ENCODE data around the gene DTX1.
"Not testable (repeated sequence)": the region's sequence is repeated elsewhere in the genome, so short reads cannot be mapped to it uniquely, and the experiment has no call there.

Gene DTX1

GRCh38 chr12:113115455-113116126 is 59.1 kb downstream of the DTX1 start:
- no peak for FAIRE-seq

- no peak for FAIRE-seq
Observed at GRCh38 chr12:113116875-113117274, 60.3 kb downstream of the DTX1 start.

- FAIRE-seq: not testable (repeated sequence)
Observed at GRCh38 chr12:113117684-113118083, 61.2 kb downstream of the DTX1 start.

GRCh38 chr12:113118142-113118541 is 61.6 kb downstream of the DTX1 start:
- no peak for FAIRE-seq

- no peak for FAIRE-seq
Observed at GRCh38 chr12:113119980-113120669, 63.6 kb downstream of the DTX1 start.

GRCh38 chr12:113120670-113121370 is 64.3 kb downstream of the DTX1 start:
- FAIRE-seq: no peak

GRCh38 chr12:113127791-113128199 is 71.3 kb downstream of the DTX1 start:
- no peak for FAIRE-seq

- FAIRE-seq: no peak
Observed at GRCh38 chr12:113128802-113129663, 72.5 kb downstream of the DTX1 start.

GRCh38 chr12:113129664-113130456 is 73.3 kb downstream of the DTX1 start:
- FAIRE-seq: no peak

GRCh38 chr12:113130457-113131135 is 74.1 kb downstream of the DTX1 start:
- no peak for FAIRE-seq

GRCh38 chr12:113131556-113131955 is 75.0 kb downstream of the DTX1 start:
- FAIRE-seq: no peak

GRCh38 chr12:113133036-113133435 is 76.5 kb downstream of the DTX1 start:
- no peak for FAIRE-seq

GRCh38 chr12:113133666-113134065 is 77.1 kb downstream of the DTX1 start:
- no peak for FAIRE-seq

GRCh38 chr12:113134071-113134470 is 77.5 kb downstream of the DTX1 start:
- no peak for FAIRE-seq

- FAIRE-seq: no peak
Observed at GRCh38 chr12:113134521-113134951, 78.0 kb downstream of the DTX1 start.

GRCh38 chr12:113135178-113136127 is 78.9 kb downstream of the DTX1 start, which contains the start of gene RASAL1:
Gene RASAL1, minus strand, starts transcription at chr12:113135761. Its CDS starts 299 bp downstream, at chr12:113135462.
- no peak for FAIRE-seq

- no peak for FAIRE-seq
Observed at GRCh38 chr12:113136128-113136989, 79.8 kb downstream of the DTX1 start.

- no peak for FAIRE-seq
Observed at GRCh38 chr12:113136990-113137511, 80.5 kb downstream of the DTX1 start.
